Endometrial microvascular endothelial cells (primary cell): ENCODE measurements around the gene GALC. TPM values are rescaled to one million over a fixed set of nuclear protein-coding genes. Genes with fewer than 3 reads are reported as not detected.

Source experiments
- in situ Hi-C: cut with HindIII; loops from 2 replicates; pipeline ENCODE4 v1.10.0; 2017; ENCODE audit warnings: low sequenced_read_pairs, low pct_unique_long_range_greater_than_20kb; ENCODE audit errors: inconsistent ontology term
- total RNA-seq: library from RNA; depleted of rRNA; stranded (reverse); fragments of >200 nt; gene quantifications from one replicate; pipeline ENCODE4 v1.2.3, GENCODE V29; 2015; ENCODE audit errors: inconsistent ontology term

The GALC gene
- total RNA-seq, 1 donor from 2014 or later: 16.4 TPM

- in situ Hi-C loops: no loop called here
Measured at GRCh38 chr14:87975636-87976035, 17.3 kb downstream of the GALC start.

DNA sequence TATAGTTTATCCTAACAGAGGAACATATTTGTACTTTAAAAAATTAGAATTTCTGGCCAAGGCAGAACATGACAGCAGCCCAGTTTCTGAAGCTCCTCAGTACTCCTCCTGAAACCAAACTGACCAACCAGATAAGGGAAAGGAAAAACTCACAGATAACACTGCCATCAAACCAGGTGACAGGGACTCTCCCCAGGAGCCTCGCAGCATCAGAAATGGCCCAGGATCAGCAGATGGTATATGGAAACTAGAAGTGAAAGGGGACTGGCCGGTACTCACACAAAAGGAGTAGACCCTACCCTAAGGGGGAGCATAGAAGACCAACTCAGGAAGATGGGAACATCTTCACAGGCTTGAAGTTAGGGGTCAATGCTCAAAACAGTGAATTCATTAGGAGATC is 22.0 kb downstream of the GALC start:
- in situ Hi-C loops: no loop called here

DNA sequence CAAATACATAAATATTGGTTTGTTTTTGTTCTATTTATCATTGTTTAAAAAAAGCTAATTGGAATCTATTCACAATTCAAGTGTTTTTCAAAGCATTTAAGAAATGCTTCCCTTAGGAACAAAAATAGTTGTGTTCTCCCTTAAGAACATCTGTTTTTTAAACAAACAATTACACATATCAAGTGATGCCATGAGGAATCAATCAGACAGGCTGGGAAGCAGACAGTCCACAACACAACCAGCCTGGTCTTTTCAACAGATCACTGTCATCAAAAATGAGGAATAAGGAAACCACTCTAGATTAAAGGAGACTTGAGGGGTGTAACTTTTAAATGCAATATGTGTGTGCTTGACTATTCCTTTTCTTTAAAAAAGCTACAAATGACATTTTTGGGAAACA is 25.5 kb downstream of the GALC start:
- in situ Hi-C loops: no loop called here

DNA sequence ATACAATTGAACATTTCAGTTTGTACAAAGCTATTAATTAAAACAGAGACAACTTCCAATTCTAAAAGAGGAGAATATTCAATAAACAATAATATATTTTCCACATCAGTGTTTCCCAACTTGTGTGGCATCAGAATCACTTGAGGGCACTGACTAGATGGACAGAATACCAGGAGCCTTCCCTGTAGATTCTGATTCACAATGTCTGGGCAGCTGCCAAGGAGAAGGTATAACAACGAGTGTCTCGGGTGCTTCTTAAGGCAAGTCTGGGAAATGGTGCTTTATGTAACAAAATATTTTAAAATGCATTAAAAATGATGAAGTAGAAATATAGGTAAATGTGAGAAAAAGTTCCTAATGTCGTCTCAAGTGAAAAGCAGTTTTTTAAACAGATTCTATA is 26.2 kb downstream of the GALC start:
- in situ Hi-C loops: no loop called here

DNA sequence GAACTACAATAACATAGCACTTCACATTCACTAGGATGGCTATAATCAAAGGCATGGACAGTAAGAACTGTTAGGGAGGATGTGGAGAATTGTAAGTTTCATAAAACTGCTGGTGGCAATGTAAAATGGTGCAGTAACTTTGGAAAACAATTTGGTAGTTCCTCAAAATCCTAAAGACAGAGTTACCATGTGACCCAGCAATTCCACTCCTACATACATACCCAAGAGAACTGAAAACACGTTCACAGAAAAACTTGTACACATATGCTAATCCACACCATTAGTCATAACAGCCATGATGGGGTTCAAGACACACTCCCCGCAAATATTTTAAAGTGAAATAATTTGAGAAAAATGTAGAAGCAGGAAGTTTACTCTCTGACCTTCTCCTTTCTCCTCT is 31.7 kb downstream of the GALC start:
- in situ Hi-C loops: no loop called here

DNA sequence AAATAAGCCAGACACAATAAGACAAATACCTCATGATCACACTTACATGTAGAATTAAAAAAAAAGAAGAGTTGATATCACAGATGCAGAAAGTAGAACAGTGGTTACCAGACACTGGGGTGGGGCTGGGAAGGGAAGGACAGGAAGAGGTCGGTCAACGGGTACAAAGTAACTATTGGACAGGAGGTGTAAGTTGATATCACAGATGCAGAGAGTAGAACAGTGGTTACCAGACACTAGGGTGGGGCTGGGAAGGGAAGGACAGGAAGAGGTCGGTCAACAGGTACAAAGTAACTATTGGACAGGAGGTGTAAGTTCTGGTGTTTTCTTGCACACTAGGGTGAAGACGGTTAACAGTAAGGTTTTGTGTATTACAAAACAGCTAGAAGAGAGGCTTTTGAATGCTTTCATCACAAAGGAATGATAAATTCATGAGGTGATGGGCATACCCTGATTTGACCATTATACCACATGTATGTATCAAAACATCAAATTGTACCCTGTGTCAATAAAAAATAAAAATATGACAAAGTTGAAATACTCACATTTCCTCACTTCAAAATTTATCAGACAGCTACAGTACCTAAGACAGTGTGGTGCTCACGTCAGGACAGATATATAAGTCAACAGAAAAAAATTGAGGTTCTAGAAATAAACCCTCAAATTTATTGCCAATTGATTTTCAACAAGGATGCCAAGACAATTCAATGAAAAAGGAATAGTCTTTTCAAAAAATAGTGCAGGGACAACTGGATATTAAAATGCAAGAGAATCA is 32.8 kb downstream of the GALC start:
- in situ Hi-C loops: no loop called here

- in situ Hi-C loops: no loop called here
Measured at GRCh38 chr14:87955501-87955900, 37.5 kb downstream of the GALC start.

- in situ Hi-C loops: no loop called here
Measured at GRCh38 chr14:87952307-87953094, 40.5 kb downstream of the GALC start.

- in situ Hi-C loops: no loop called here
Measured at GRCh38 chr14:87944987-87945604, 47.9 kb downstream of the GALC start.

GRCh38 chr14:87940894-87941293 is 52.1 kb downstream of the GALC start:
- in situ Hi-C loops: no loop called here

- in situ Hi-C loops: no loop called here
Measured at GRCh38 chr14:87940382-87940781, 52.6 kb downstream of the GALC start.

- in situ Hi-C loops: no loop called here
Measured at GRCh38 chr14:87935886-87936285, 57.1 kb downstream of the GALC start.

- in situ Hi-C loops: no loop called here
Measured at GRCh38 chr14:87935081-87935828, 57.7 kb downstream of the GALC start.

DNA sequence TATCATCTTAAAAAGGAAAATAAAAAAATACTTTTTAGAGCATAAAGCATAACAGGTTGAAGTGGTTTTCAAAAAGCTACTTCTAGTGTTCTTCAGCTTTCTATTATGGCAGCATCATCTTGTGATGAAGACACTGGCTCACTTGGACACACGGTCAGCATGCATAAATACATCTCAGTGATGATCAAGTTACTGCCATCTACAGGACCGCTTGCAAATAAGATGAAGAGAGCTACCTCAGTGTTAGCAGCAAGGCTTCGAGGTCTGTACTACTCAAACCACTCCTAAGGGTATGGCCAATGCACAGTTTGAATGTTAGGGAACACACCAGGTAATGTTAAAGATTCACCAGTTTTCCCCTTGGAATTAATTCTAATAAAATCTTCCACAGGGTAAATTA is 58.8 kb downstream of the GALC start:
- in situ Hi-C loops: no loop called here

DNA sequence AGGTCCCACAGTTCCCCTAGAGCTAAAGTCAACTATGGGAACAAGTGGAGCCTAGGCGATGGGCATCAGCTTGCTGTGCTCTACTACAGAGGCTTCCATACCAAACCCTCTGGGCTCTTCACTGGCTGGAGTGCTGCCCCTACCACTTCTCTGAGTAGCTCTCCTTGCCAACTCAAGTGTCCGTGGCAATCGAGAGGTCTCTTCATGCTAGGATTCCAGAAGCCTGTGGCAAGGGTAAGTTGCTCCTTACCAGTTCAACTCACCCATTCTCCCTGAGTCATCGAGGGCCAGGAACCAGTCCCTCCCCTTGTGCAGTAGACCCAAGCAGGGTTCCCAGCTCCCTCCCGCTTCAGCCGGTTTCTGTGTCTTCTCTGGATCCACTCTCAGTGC is 76.1 kb downstream of the GALC start:
- in situ Hi-C loops: no loop called here

GRCh38 chr14:87916103-87916885 is 76.7 kb downstream of the GALC start:
- in situ Hi-C loops: no loop called here

DNA sequence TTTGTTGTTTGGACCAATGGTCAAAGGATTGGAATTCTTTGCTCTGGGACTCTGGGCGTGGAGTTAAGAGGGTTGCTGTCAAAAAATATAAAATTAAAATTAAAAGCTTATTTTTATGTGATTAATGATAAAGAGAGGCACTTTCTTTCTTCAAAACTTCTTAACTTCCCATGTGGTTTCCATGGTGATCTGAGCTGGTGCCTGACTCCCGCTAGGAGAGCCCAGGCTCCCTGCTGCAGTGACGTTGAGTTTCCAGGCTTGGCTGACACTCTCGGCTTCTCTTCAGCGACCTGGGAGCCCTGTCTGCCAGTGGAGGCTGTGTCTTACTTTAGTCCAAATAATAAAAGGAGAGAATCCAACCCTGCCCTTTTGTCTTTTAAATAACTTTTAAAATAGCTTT is 84.4 kb downstream of the GALC start:
- in situ Hi-C loops: no loop called here

DNA sequence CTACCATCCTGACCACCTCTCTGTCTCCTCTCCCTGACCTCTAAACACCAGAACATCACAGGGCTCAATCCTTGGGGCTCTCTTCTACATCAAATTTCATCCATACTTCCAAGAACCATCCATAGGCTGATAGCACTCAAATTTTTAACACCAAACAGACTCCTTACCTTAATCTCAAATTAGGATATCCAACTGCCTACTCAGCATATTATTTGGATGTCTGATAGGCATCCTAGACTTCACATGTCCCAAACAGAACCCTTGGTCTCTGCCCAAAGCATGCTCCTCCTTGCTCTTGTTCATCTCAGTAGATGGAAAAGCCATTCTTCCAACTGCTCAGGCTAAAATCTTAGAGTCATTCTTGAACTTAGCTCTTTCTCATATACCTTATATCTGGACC is 91.3 kb downstream of the GALC start:
- in situ Hi-C loops: no loop called here

- in situ Hi-C loops: no loop called here
Measured at GRCh38 chr14:87901236-87901635, 91.7 kb downstream of the GALC start.
